ENCODE measurements around the gene ZNF559.

DNA sequence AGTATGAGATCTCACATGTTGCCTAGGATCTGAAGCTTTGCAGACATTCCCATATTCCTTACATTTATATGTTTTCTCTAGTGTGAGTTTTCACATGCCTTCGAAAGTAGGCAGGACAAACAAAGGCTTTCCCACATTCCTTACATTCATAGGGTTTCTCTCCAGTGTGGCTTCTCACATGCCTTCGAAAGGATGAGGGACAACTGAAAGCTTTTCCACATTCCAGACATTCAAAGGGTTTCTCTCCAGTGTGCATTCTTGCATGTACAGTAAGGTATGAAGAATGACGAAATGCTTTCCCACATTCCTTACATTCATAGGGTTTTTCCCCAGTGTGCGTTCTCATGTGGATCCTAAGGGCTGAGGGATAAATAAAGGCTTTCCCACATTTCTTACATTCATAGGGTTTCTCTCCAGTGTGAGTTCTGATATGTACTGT is 28.5 kb upstream of the ZNF559 start:
- TF ChIP-seq, protein P1, sequence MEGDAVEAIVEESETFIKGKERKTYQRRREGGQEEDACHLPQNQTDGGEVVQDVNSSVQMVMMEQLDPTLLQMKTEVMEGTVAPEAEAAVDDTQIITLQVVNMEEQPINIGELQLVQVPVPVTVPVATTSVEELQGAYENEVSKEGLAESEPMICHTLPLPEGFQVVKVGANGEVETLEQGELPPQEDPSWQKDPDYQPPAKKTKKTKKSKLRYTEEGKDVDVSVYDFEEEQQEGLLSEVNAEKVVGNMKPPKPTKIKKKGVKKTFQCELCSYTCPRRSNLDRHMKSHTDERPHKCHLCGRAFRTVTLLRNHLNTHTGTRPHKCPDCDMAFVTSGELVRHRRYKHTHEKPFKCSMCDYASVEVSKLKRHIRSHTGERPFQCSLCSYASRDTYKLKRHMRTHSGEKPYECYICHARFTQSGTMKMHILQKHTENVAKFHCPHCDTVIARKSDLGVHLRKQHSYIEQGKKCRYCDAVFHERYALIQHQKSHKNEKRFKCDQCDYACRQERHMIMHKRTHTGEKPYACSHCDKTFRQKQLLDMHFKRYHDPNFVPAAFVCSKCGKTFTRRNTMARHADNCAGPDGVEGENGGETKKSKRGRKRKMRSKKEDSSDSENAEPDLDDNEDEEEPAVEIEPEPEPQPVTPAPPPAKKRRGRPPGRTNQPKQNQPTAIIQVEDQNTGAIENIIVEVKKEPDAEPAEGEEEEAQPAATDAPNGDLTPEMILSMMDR (conservative IDR thresholded peaks at IDR 0.05), result no peak
- TF ChIP-seq EZH2 (IDR thresholded peaks at IDR 0.05; ENCODE audit: low read depth), result no peak

All from PC-9 (cell line).